Duodenal mucosa (tissue), 2 donors: ENCODE data around the gene AVPR2.

Experiments
- H3K27ac ChIP-seq: one replicate; pipeline ENCODE4 v1.7.0; 2013; ENCODE audit warnings: low read depth, low read length
- H3K27me3 ChIP-seq, 2 donors: one replicate each; pipeline ENCODE4 v1.7.0; 2013; ENCODE audit warnings: low read length in 2 of 2, control low read depth in 1 of 2; ENCODE audit not compliant: insufficient read depth in 2 of 2, control insufficient read depth in 1 of 2
- H3K36me3 ChIP-seq, 2 donors: one replicate each; pipeline ENCODE4 v1.7.0; 2013; ENCODE audit warnings: low read length in 2 of 2, control low read depth in 1 of 2; ENCODE audit not compliant: insufficient read depth in 2 of 2, control insufficient read depth in 1 of 2
- H3K4me1 ChIP-seq, 2 donors: one replicate each; pipeline ENCODE4 v1.7.0; 2013; ENCODE audit warnings: low read length in 2 of 2, control low read depth in 1 of 2; ENCODE audit not compliant: insufficient read depth in 2 of 2, control insufficient read depth in 1 of 2
- H3K4me3 ChIP-seq, 2 donors: one replicate each; pipeline ENCODE4 v1.7.0; 2013; ENCODE audit warnings: low read length in 2 of 2, low read depth in 1 of 2
- H3K9ac ChIP-seq, 2 donors: one replicate each; pipeline ENCODE4 v1.7.0; 2013; ENCODE audit warnings: low read length in 2 of 2, low read depth in 1 of 2
- H3K9me3 ChIP-seq, 2 donors: one replicate each; pipeline ENCODE4 v1.7.0; 2013; ENCODE audit warnings: low read length in 2 of 2, control low read depth in 1 of 2; ENCODE audit not compliant: control insufficient read depth in 1 of 2

AVPR2 gene

GRCh38 chrX:153913211-153913610 is 8.7 kb downstream of the AVPR2 start:
- Histone ChIP-seq H3K4me1 (no peaks in the 10 kb centered on the region), H3K9ac (no peak overlapping the region), H3K27ac (no peak overlapping the region), H3K36me3 (peaks cover 0 to 6% of the 10 kb centered on the region in 2 donors), H3K9me3 (no peaks in the 10 kb centered on the region), H3K27me3 (no peaks in the 10 kb centered on the region), H3K4me3 (no peak overlapping the region)

GRCh38 chrX:153913701-153914100 is 9.2 kb downstream of the AVPR2 start:
- Histone ChIP-seq H3K9me3 (no peaks in the 10 kb centered on the region), H3K9ac (no peak overlapping the region), H3K36me3 (peaks cover 0 to 6% of the 10 kb centered on the region in 2 donors), H3K4me3 (no peak overlapping the region), H3K27me3 (no peaks in the 10 kb centered on the region), H3K27ac (no peak overlapping the region), H3K4me1 (no peaks in the 10 kb centered on the region)

- Histone ChIP-seq H3K4me1 (peaks cover 0 to 8% of the 10 kb centered on the region in 2 donors), H3K9me3 (no peaks in the 10 kb centered on the region), H3K36me3 (peaks cover 0 to 6% of the 10 kb centered on the region in 2 donors), H3K9ac (no peak overlapping the region), H3K4me3 (no peak overlapping the region), H3K27ac (no peak overlapping the region), H3K27me3 (no peaks in the 10 kb centered on the region)
Measured at GRCh38 chrX:153917869-153918268, 13.4 kb downstream of the AVPR2 start.

- no peak overlapping the region for H3K27ac ChIP-seq
Measured at GRCh38 chrX:153919281-153919680, 14.8 kb downstream of the AVPR2 start.

GRCh38 chrX:153920546-153920945 is 16.1 kb downstream of the AVPR2 start:
- H3K36me3 ChIP-seq = peaks cover 0 to 6% of the 10 kb centered on the region in 2 donors
- H3K27me3 ChIP-seq = no peaks in the 10 kb centered on the region
- H3K4me1 ChIP-seq = peaks cover 15 to 16% of the 10 kb centered on the region in 2 donors
- H3K27ac ChIP-seq = no peak overlapping the region
- H3K9ac ChIP-seq = no peak overlapping the region
- H3K9me3 ChIP-seq = no peaks in the 10 kb centered on the region
- no peak overlapping the region for H3K4me3 ChIP-seq

More at GRCh38 chrX:153919281-153919680, 14.8 kb downstream of the AVPR2 start:
- Histone ChIP-seq H3K36me3 (peaks cover 0 to 6% of the 10 kb centered on the region in 2 donors), H3K4me1 (peaks cover 4 to 15% of the 10 kb centered on the region in 2 donors), H3K9ac (no peak overlapping the region), H3K4me3 (no peak overlapping the region), H3K9me3 (no peaks in the 10 kb centered on the region), H3K27me3 (no peaks in the 10 kb centered on the region)

- Histone ChIP-seq H3K9ac (no peak overlapping the region), H3K4me3 (no peak overlapping the region), H3K36me3 (peaks cover 0 to 6% of the 10 kb centered on the region in 2 donors), H3K4me1 (peaks cover 15 to 19% of the 10 kb centered on the region in 2 donors), H3K27ac (no peak overlapping the region), H3K27me3 (no peaks in the 10 kb centered on the region), H3K9me3 (no peaks in the 10 kb centered on the region)
Measured at GRCh38 chrX:153921070-153921469, 16.6 kb downstream of the AVPR2 start.

GRCh38 chrX:153921511-153922446 is 17.3 kb downstream of the AVPR2 start:
- Histone ChIP-seq H3K4me1 (peaks cover 15 to 21% of the 10 kb centered on the region in 2 donors), H3K9me3 (no peaks in the 10 kb centered on the region), H3K36me3 (peaks cover 0 to 6% of the 10 kb centered on the region in 2 donors), H3K4me3 (no peak overlapping the region), H3K9ac (no peak overlapping the region), H3K27ac (no peak overlapping the region), H3K27me3 (no peaks in the 10 kb centered on the region)

GRCh38 chrX:153922932-153923857 is 18.7 kb downstream of the AVPR2 start:
- no peaks in the 10 kb centered on the region for H3K36me3 ChIP-seq
- H3K9me3 ChIP-seq = no peaks in the 10 kb centered on the region
- no peaks in the 10 kb centered on the region for H3K27me3 ChIP-seq
- peak overlapping the region in 1 of 2 donors; percentile 35 for H3K4me3 ChIP-seq
- H3K9ac ChIP-seq = no peak overlapping the region
- H3K4me1 ChIP-seq = peaks cover 23 to 29% of the 10 kb centered on the region in 2 donors
- H3K27ac ChIP-seq = no peak overlapping the region

GRCh38 chrX:153924149-153924861 is 19.8 kb downstream of the AVPR2 start:
- Histone ChIP-seq H3K9ac (peak overlapping the region; percentile 32 to 33), H3K27ac (no peak overlapping the region), H3K36me3 (no peaks in the 10 kb centered on the region), H3K27me3 (no peaks in the 10 kb centered on the region), H3K9me3 (no peaks in the 10 kb centered on the region), H3K4me3 (peak overlapping the region; percentile 60 to 62), H3K4me1 (peaks cover 29 to 30% of the 10 kb centered on the region in 2 donors)
